ENCODE data around the gene OPHN1. TPM values are rescaled to one million over a fixed set of nuclear protein-coding genes. Genes with fewer than 3 reads are reported as not detected.

Gene OPHN1
- under 1 TPM; 0.05 to 0.13 TPM for total RNA-seq

- DNase-seq (no peak), ATAC-seq (peak; percentile 60)
- Mint-ChIP-seq H3K27me3 (ENCODE audit: low read depth) (peaks cover 38% of the 10 kb centered on the region), H3K4me1 (ENCODE audit: low read depth) (peaks cover 3% of the 10 kb centered on the region), H3K4me3 (peak within 1 kb of the TSS; percentile 60), H3K27ac (no peak within 1 kb of the TSS), H3K9me3 (ENCODE audit: insufficient read depth) (no peaks in the 10 kb centered on the region), H3K36me3 (ENCODE audit: low read depth) (no peaks in the 10 kb centered on the region)
- CTCF ChIA-PET, result no interaction called here
- POLR2A ChIA-PET, result no interaction called here
Measured at GRCh38 chrX:68433155-68433980, at the start of gene OPHN1. OPHN1 (minus strand) TSS chrX:68433495; CDS start chrX:68433020, 475 bp downstream.

- no peak overlapping the region for H3K27ac Mint-ChIP-seq
- no peak overlapping the region for H3K4me3 Mint-ChIP-seq
- H3K4me1 Mint-ChIP-seq (ENCODE audit: low read depth), result no peaks in the 10 kb centered on the region
- no peak for DNase-seq
- peaks cover 2% of the 10 kb centered on the region for H3K27me3 Mint-ChIP-seq (ENCODE audit: low read depth)
- POLR2A ChIA-PET, result no interaction called here
- no peaks in the 10 kb centered on the region for H3K36me3 Mint-ChIP-seq (ENCODE audit: low read depth)
- ATAC-seq, result no peak
- CTCF ChIA-PET, result interaction anchor here (1.5 kb wide), 1 partner anchor 284 kb away, joined by 4 read pairs; no protein-coding TSS in a partner anchor
- no peaks in the 10 kb centered on the region for H3K9me3 Mint-ChIP-seq (ENCODE audit: insufficient read depth)
Measured at GRCh38 chrX:68480969-68481368, 47.7 kb upstream of the OPHN1 start.

GRCh38 chrX:68464796-68465195 lies 31.5 kb upstream of the OPHN1 start:
- POLR2A ChIA-PET, result no interaction called here
- H3K36me3 Mint-ChIP-seq (ENCODE audit: low read depth), result no peaks in the 10 kb centered on the region
- ATAC-seq, result no peak

GRCh38 chrX:68463880-68464279 lies 30.6 kb upstream of the OPHN1 start:
- no peak overlapping the region for H3K27ac Mint-ChIP-seq
- no peak for ATAC-seq
- ChIA-PET POLR2A (no interaction called here), CTCF (no interaction called here)
- peaks cover 2% of the 10 kb centered on the region for H3K4me1 Mint-ChIP-seq (ENCODE audit: low read depth)
- no peak for DNase-seq
- no peaks in the 10 kb centered on the region for H3K36me3 Mint-ChIP-seq (ENCODE audit: low read depth)
- H3K27me3 Mint-ChIP-seq (ENCODE audit: low read depth), result no peaks in the 10 kb centered on the region
- H3K4me3 Mint-ChIP-seq, result no peak overlapping the region
- H3K9me3 Mint-ChIP-seq (ENCODE audit: insufficient read depth), result no peaks in the 10 kb centered on the region

More at GRCh38 chrX:68464796-68465195, 31.5 kb upstream of the OPHN1 start:
- no peaks in the 10 kb centered on the region for H3K27me3 Mint-ChIP-seq (ENCODE audit: low read depth)
- CTCF ChIA-PET, result interaction anchor here (0.9 kb wide), 1 partner anchor 268 kb away, joined by 3 read pairs; no protein-coding TSS in a partner anchor
- peaks cover 2% of the 10 kb centered on the region for H3K4me1 Mint-ChIP-seq (ENCODE audit: low read depth)
- H3K27ac Mint-ChIP-seq, result no peak overlapping the region
- H3K4me3 Mint-ChIP-seq, result no peak overlapping the region
- no peak for DNase-seq
- no peaks in the 10 kb centered on the region for H3K9me3 Mint-ChIP-seq (ENCODE audit: insufficient read depth)

- Mint-ChIP-seq H3K27ac (no peak overlapping the region), H3K4me1 (ENCODE audit: low read depth) (peaks cover 2% of the 10 kb centered on the region), H3K4me3 (no peak overlapping the region), H3K9me3 (ENCODE audit: insufficient read depth) (no peaks in the 10 kb centered on the region), H3K36me3 (ENCODE audit: low read depth) (no peaks in the 10 kb centered on the region), H3K27me3 (ENCODE audit: low read depth) (no peaks in the 10 kb centered on the region)
- DNase-seq (peak; percentile 41), ATAC-seq (peak; percentile 49)
- CTCF ChIA-PET, result interaction anchor here (0.7 to 1.2 kb wide), 2 partner anchors 37 to 266 kb away, joined by 3 to 4 read pairs; no protein-coding TSS in a partner anchor
- POLR2A ChIA-PET, result no interaction called here
Measured at GRCh38 chrX:68462653-68463052, 29.4 kb upstream of the OPHN1 start.

GRCh38 chrX:68462197-68462596 lies 28.9 kb upstream of the OPHN1 start:
- ATAC-seq (no peak), DNase-seq (no peak)
- H3K36me3 Mint-ChIP-seq (ENCODE audit: low read depth), result no peaks in the 10 kb centered on the region
- peaks cover 2% of the 10 kb centered on the region for H3K4me1 Mint-ChIP-seq (ENCODE audit: low read depth)
- ChIA-PET CTCF (interaction anchor here (0.7 to 1.2 kb wide), 2 partner anchors 37 to 266 kb away, joined by 3 to 4 read pairs; no protein-coding TSS in a partner anchor), POLR2A (no interaction called here)
- H3K27ac Mint-ChIP-seq, result no peak overlapping the region
- H3K4me3 Mint-ChIP-seq, result no peak overlapping the region
- no peaks in the 10 kb centered on the region for H3K27me3 Mint-ChIP-seq (ENCODE audit: low read depth)
- H3K9me3 Mint-ChIP-seq (ENCODE audit: insufficient read depth), result no peaks in the 10 kb centered on the region

GRCh38 chrX:68461576-68461975 lies 28.3 kb upstream of the OPHN1 start:
- Mint-ChIP-seq H3K4me1 (ENCODE audit: low read depth) (peaks cover 2% of the 10 kb centered on the region), H3K27me3 (ENCODE audit: low read depth) (no peaks in the 10 kb centered on the region), H3K9me3 (ENCODE audit: insufficient read depth) (no peaks in the 10 kb centered on the region), H3K36me3 (ENCODE audit: low read depth) (no peaks in the 10 kb centered on the region), H3K4me3 (no peak overlapping the region), H3K27ac (no peak overlapping the region)
- ChIA-PET CTCF (no interaction called here), POLR2A (no interaction called here)
- ATAC-seq (no peak), DNase-seq (no peak)

GRCh38 chrX:68461093-68461492 lies 27.8 kb upstream of the OPHN1 start:
- no peak overlapping the region for H3K27ac Mint-ChIP-seq
- ATAC-seq (no peak), DNase-seq (no peak)
- H3K4me1 Mint-ChIP-seq (ENCODE audit: low read depth), result peaks cover 2% of the 10 kb centered on the region
- H3K27me3 Mint-ChIP-seq (ENCODE audit: low read depth), result no peaks in the 10 kb centered on the region
- ChIA-PET CTCF (no interaction called here), POLR2A (no interaction called here)
- H3K4me3 Mint-ChIP-seq, result no peak overlapping the region
- H3K36me3 Mint-ChIP-seq (ENCODE audit: low read depth), result no peaks in the 10 kb centered on the region
- no peaks in the 10 kb centered on the region for H3K9me3 Mint-ChIP-seq (ENCODE audit: insufficient read depth)

- no peaks in the 10 kb centered on the region for H3K36me3 Mint-ChIP-seq (ENCODE audit: low read depth)
- H3K27ac Mint-ChIP-seq, result no peak overlapping the region
- no peaks in the 10 kb centered on the region for H3K9me3 Mint-ChIP-seq (ENCODE audit: insufficient read depth)
- no peak for DNase-seq
- no peak for ATAC-seq
- H3K27me3 Mint-ChIP-seq (ENCODE audit: low read depth), result peaks cover 2% of the 10 kb centered on the region
- H3K4me3 Mint-ChIP-seq, result no peak overlapping the region
- H3K4me1 Mint-ChIP-seq (ENCODE audit: low read depth), result no peaks in the 10 kb centered on the region
- POLR2A ChIA-PET, result no interaction called here
- CTCF ChIA-PET, result no interaction called here
Measured at GRCh38 chrX:68455151-68455510, 21.8 kb upstream of the OPHN1 start.

GRCh38 chrX:68454476-68455150 lies 21.3 kb upstream of the OPHN1 start:
- no peak for ATAC-seq
- no peak for DNase-seq
- ChIA-PET CTCF (no interaction called here), POLR2A (no interaction called here)
- Mint-ChIP-seq H3K9me3 (ENCODE audit: insufficient read depth) (no peaks in the 10 kb centered on the region), H3K27ac (no peak overlapping the region), H3K4me1 (ENCODE audit: low read depth) (no peaks in the 10 kb centered on the region), H3K27me3 (ENCODE audit: low read depth) (peaks cover 2% of the 10 kb centered on the region), H3K36me3 (ENCODE audit: low read depth) (no peaks in the 10 kb centered on the region), H3K4me3 (no peak overlapping the region)

- no peak overlapping the region for H3K4me3 Mint-ChIP-seq
- CTCF ChIA-PET, result no interaction called here
- POLR2A ChIA-PET, result no interaction called here
Measured at GRCh38 chrX:68451720-68452119, 18.4 kb upstream of the OPHN1 start.

GRCh38 chrX:68443155-68443868 lies 10.0 kb upstream of the OPHN1 start:
- H3K9me3 Mint-ChIP-seq (ENCODE audit: insufficient read depth), result no peaks in the 10 kb centered on the region
- H3K36me3 Mint-ChIP-seq (ENCODE audit: low read depth), result no peaks in the 10 kb centered on the region
- CTCF ChIA-PET, result no interaction called here
- H3K27ac Mint-ChIP-seq, result no peak overlapping the region
- peaks cover 12% of the 10 kb centered on the region for H3K27me3 Mint-ChIP-seq (ENCODE audit: low read depth)
- POLR2A ChIA-PET, result no interaction called here
- peaks cover 13% of the 10 kb centered on the region for H3K4me1 Mint-ChIP-seq (ENCODE audit: low read depth)
- ATAC-seq (peak; percentile 53), DNase-seq (peak; percentile 52)
- H3K4me3 Mint-ChIP-seq, result no peak overlapping the region

More at GRCh38 chrX:68451720-68452119, 18.4 kb upstream of the OPHN1 start:
- H3K27ac Mint-ChIP-seq, result no peak overlapping the region
- DNase-seq, result no peak
- peaks cover 2% of the 10 kb centered on the region for H3K27me3 Mint-ChIP-seq (ENCODE audit: low read depth)
- no peaks in the 10 kb centered on the region for H3K36me3 Mint-ChIP-seq (ENCODE audit: low read depth)
- no peaks in the 10 kb centered on the region for H3K4me1 Mint-ChIP-seq (ENCODE audit: low read depth)
- no peaks in the 10 kb centered on the region for H3K9me3 Mint-ChIP-seq (ENCODE audit: insufficient read depth)
- ATAC-seq, result no peak

All from activated CD8-positive, alpha-beta T cell treated with anti-CD3 and anti-CD28 coated beads, Interleukin-2, amount 10 ng/mL, durations not matched to agents 7 days and 5 days (primary cell).